OCI-LY7 (cell line): Measurements from ENCODE around the gene FBXL14. TPM values are rescaled to one million over a fixed set of nuclear protein-coding genes. Genes with fewer than 3 reads are reported as not detected.

Experiments used
- BruUV-seq: library from RNA; stranded (reverse); fragments of 400-500 nt; replicated peaks from 2 replicates; lab custom pipeline; 2021; lab: Mats Ljungman, UMichigan
- CTCF ChIA-PET: fragments of 300-600 bp; sonication (Branson Sonifier 250); formaldehyde crosslinking; loops from one replicate; lab custom pipeline; 2022; ENCODE audit warnings: antibody characterized with exemption; ENCODE audit not compliant: unreplicated experiment; lab: Charles Lee
- POLR2A ChIA-PET: fragments of 300-600 bp; sonication (Branson Sonifier 250); formaldehyde crosslinking; loops from one replicate; lab custom pipeline; 2022; ENCODE audit warnings: antibody characterized with exemption; lab: Charles Lee
- DNase-seq: peaks from one replicate; pipeline ENCODE4 v3.0.0-alpha.2; 2015; ENCODE audit warnings: low spot score
- H2AFZ ChIP-seq: fragments of 200-600 bp; sonication (generic), shearing (Covaris generic); 2 replicates; pipeline ENCODE4 v1.6.1; 2014; ENCODE audit warnings: mild to moderate bottlenecking, antibody characterized with exemption, low read length, moderate library complexity
- H3K27ac ChIP-seq: fragments of 200-600 bp; sonication (generic); 2 replicates; pipeline ENCODE4 v1.5.1; 2014; ENCODE audit warnings: mixed run types, low read depth, mild to moderate bottlenecking, moderate library complexity, low read length, inconsistent platforms; ENCODE audit not compliant: poor library complexity, severe bottlenecking
- H3K36me3 ChIP-seq: fragments of 200-600 bp; sonication (generic); 2 replicates; pipeline ENCODE4 v1.6.1; 2014; ENCODE audit warnings: mild to moderate bottlenecking, antibody characterized with exemption, low read length, moderate library complexity, mixed read lengths; ENCODE audit not compliant: insufficient read depth
- H3K4me1 ChIP-seq: fragments of 200-600 bp; sonication (generic); 2 replicates; pipeline ENCODE4 v1.5.1; 2014; ENCODE audit warnings: mild to moderate bottlenecking, low read length; ENCODE audit not compliant: insufficient read depth, poor library complexity, severe bottlenecking
- H3K4me2 ChIP-seq: fragments of 200-600 bp; sonication (generic); 2 replicates; pipeline ENCODE4 v1.6.1; 2014; ENCODE audit warnings: mild to moderate bottlenecking, low read length
- H3K4me3 ChIP-seq: fragments of 200-600 bp; sonication (generic); 2 replicates; pipeline ENCODE4 v1.5.1; 2014; ENCODE audit warnings: mild to moderate bottlenecking, low read depth, low read length; ENCODE audit not compliant: poor library complexity, severe bottlenecking
- H3K79me2 ChIP-seq: fragments of 200-600 bp; sonication (generic); 2 replicates; pipeline ENCODE4 v1.6.1; 2016; ENCODE audit warnings: low read depth, mild to moderate bottlenecking, low read length, moderate library complexity, mixed read lengths; ENCODE audit not compliant: insufficient read depth
- H3K9me2 ChIP-seq: fragments of 200-600 bp; sonication (generic); 2 replicates; pipeline ENCODE4 v1.6.1; 2016; ENCODE audit warnings: mild to moderate bottlenecking, low read length, mixed read lengths; ENCODE audit not compliant: insufficient read depth
- H3K9me3 ChIP-seq: fragments of 200-600 bp; sonication (generic); 2 replicates; pipeline ENCODE4 v1.6.1; 2014; ENCODE audit warnings: mild to moderate bottlenecking, mixed run types, low read length, mixed read lengths
- H4K20me1 ChIP-seq: fragments of 200-600 bp; sonication (generic); 2 replicates; pipeline ENCODE4 v1.6.1; 2014; ENCODE audit warnings: mild to moderate bottlenecking, antibody characterized with exemption, low read length, moderate library complexity, mixed read lengths; ENCODE audit not compliant: insufficient read depth
- CTCF ChIP-seq: fragments of 200-600 bp; sonication (generic); conservative IDR thresholded peaks from 2 replicates; pipeline ENCODE4 v1.5.1; 2014; ENCODE audit warnings: mild to moderate bottlenecking, antibody characterized with exemption, low read length, moderate library complexity, mixed read lengths
- EZH2phosphoT487 ChIP-seq: fragments of 200-600 bp; sonication (generic); IDR thresholded peaks from 2 replicates; pipeline ENCODE4 v1.6.1; 2018; ENCODE audit warnings: low read depth, borderline replicate concordance, mild to moderate bottlenecking, mixed run types, antibody characterized with exemption, low read length, moderate library complexity, mixed read lengths
- intact Hi-C: fragments of 100-400 bp; cut with micrococcal nuclease; formaldehyde crosslinking; loops from one replicate; pipeline ENCODE4 v1.10.0; 2022; ENCODE audit not compliant: unreplicated experiment
- total RNA-seq, 2 experiments: library from RNA; depleted of rRNA in 1 of 2; stranded (reverse); fragments of >200 nt in 1 of 2; shearing (Covaris generic) in 1 of 2; gene quantifications; 2 replicates each; pipeline ENCODE4 v1.2.3, GENCODE V29; 2014 to 2022

Gene FBXL14
- total RNA-seq, 2 experiments from 2014 or later: 33.4 to 45.5 TPM

DNA sequence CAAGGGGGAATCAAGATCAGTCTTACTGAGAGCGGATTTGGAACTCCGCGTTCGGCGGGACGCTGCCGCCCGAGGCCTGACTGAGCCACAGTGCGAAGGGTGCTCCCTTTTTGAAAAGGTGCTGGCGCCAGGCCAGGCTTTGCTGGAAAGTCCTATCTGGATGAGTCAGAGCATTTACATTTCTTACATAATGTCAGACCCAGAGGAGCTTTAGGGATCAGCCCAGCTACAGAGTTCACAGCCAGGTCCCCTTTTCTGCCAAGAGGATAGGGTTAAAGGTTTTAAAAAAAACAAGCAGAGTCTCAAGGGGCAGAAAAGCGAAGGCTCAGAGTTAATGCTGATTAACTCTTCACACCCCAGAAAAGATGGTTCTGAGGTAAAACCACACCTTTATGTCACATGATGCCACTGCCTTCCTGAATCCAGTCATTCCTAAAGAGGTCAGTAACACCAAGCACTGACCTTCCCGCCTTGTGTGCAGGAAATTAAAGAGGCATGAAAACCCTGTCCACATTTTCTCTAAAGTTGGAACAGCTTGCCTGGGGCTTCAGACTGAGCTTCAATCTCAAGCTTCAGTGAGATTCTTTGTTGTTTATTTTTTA, 11.7 kb upstream of the FBXL14 start:
- Histone ChIP-seq H2AFZ (peak overlapping the region; percentile 64), H3K9me3 (no peaks in the 10 kb centered on the region), H3K4me3 (peak overlapping the region; percentile 52), H3K4me1 (peaks cover 53% of the 10 kb centered on the region), H3K27ac (no peak overlapping the region), H3K4me2 (peak overlapping the region; percentile 71), H3K79me2 (no peaks in the 10 kb centered on the region), H4K20me1 (no peaks in the 10 kb centered on the region), H3K36me3 (no peaks in the 10 kb centered on the region), H3K9me2 (no peaks in the 10 kb centered on the region)
- ChIA-PET CTCF (interaction anchor here (1.1 kb wide), 1 partner anchor 488 kb away, joined by 3 read pairs; no protein-coding TSS in a partner anchor), POLR2A (interaction anchor here (1.0 to 1.8 kb wide), 2 partner anchors 53 to 399 kb away, joined by 3 to 4 read pairs; no protein-coding TSS in a partner anchor)
- no peak for DNase-seq
- intact Hi-C loops: no loop called here
- no TSS peak for BruUV-seq
- TF ChIP-seq CTCF (no peak), EZH2phosphoT487 (no peak)

GRCh38 chr12:1605129-1606020, 11.0 kb upstream of the FBXL14 start:
- Histone ChIP-seq H3K4me3 (peak overlapping the region; percentile 52), H3K36me3 (no peaks in the 10 kb centered on the region), H3K4me2 (peak overlapping the region; percentile 71), H3K4me1 (peaks cover 60% of the 10 kb centered on the region), H2AFZ (peak overlapping the region; percentile 64), H3K9me2 (no peaks in the 10 kb centered on the region), H3K79me2 (no peaks in the 10 kb centered on the region), H3K27ac (no peak overlapping the region), H4K20me1 (no peaks in the 10 kb centered on the region), H3K9me3 (no peaks in the 10 kb centered on the region)
- peak; percentile 85 for DNase-seq
- intact Hi-C loops: loop anchor here (1.0 kb wide), 2 partner anchors 88 to 487 kb away; no protein-coding TSS in a partner anchor
- POLR2A ChIA-PET: interaction anchor here (1.0 to 1.8 kb wide), 3 partner anchors 18 to 399 kb away, joined by 3 to 4 read pairs (median 3); no protein-coding TSS in a partner anchor
- CTCF ChIA-PET: interaction anchor here (1.1 kb wide), 1 partner anchor 488 kb away, joined by 3 read pairs; no protein-coding TSS in a partner anchor
- peak; percentile 88 for TF ChIP-seq CTCF
- TF ChIP-seq EZH2phosphoT487: no peak
- no TSS peak for BruUV-seq
